ENCODE measurements around the gene SESN2.

The SESN2 gene

GRCh38 chr1:28278763-28279162 lies 19.4 kb downstream of the SESN2 start:
- Histone ChIP-seq H4K20me1 (ENCODE audit: insufficient read depth, low read length) (no peaks in the 10 kb centered on the region), H2AFZ (ENCODE audit: low read depth, low read length) (no peak overlapping the region), H3K79me2 (ENCODE audit: low read length) (no peaks in the 10 kb centered on the region), H3K9ac (ENCODE audit: low read length) (no peak overlapping the region), H3K27me3 (ENCODE audit: low read depth, low read length) (no peaks in the 10 kb centered on the region), H3K4me1 (ENCODE audit: low read length) (peaks cover 7% of the 10 kb centered on the region; the same call in 1 of the 2 replicates), H3K27ac (ENCODE audit: low read length) (no peak overlapping the region), H3K4me3 (ENCODE audit: low read length) (no peak overlapping the region), H3K4me2 (ENCODE audit: low read length) (no peak overlapping the region), H3K9me3 (ENCODE audit: insufficient read depth, low read length) (no peaks in the 10 kb centered on the region), H3K36me3 (replicated peaks; ENCODE audit: low read depth, low read length) (no peaks in the 10 kb centered on the region)
- no peak for TF ChIP-seq EZH2phosphoT487 (IDR thresholded peaks at IDR 0.05; ENCODE audit: low read depth)
- no peak for TF ChIP-seq CTCF (IDR thresholded peaks at IDR 0.05; ENCODE audit: low read depth, low read length)

GRCh38 chr1:28279721-28280120 lies 20.4 kb downstream of the SESN2 start:
- H3K79me2 ChIP-seq (ENCODE audit: low read length) = no peaks in the 10 kb centered on the region
- H4K20me1 ChIP-seq (ENCODE audit: insufficient read depth, low read length) = no peaks in the 10 kb centered on the region

GRCh38 chr1:28280501-28280900 lies 21.2 kb downstream of the SESN2 start:
- Histone ChIP-seq H3K4me1 (ENCODE audit: low read length) (peaks cover 7% of the 10 kb centered on the region; the same call in 1 of the 2 replicates), H3K4me3 (ENCODE audit: low read length) (no peak overlapping the region), H4K20me1 (ENCODE audit: insufficient read depth, low read length) (no peaks in the 10 kb centered on the region), H3K27ac (ENCODE audit: low read length) (no peak overlapping the region), H3K4me2 (ENCODE audit: low read length) (no peak overlapping the region), H2AFZ (ENCODE audit: low read depth, low read length) (no peak overlapping the region), H3K9ac (ENCODE audit: low read length) (no peak overlapping the region), H3K9me3 (ENCODE audit: insufficient read depth, low read length) (no peaks in the 10 kb centered on the region), H3K36me3 (replicated peaks; ENCODE audit: low read depth, low read length) (no peaks in the 10 kb centered on the region), H3K79me2 (ENCODE audit: low read length) (no peaks in the 10 kb centered on the region), H3K27me3 (ENCODE audit: low read depth, low read length) (no peaks in the 10 kb centered on the region)
- TF ChIP-seq CTCF (IDR thresholded peaks at IDR 0.05; ENCODE audit: low read depth, low read length) (no peak), EZH2phosphoT487 (IDR thresholded peaks at IDR 0.05; ENCODE audit: low read depth) (no peak)

More at GRCh38 chr1:28279721-28280120, 20.4 kb downstream of the SESN2 start:
- Histone ChIP-seq H2AFZ (ENCODE audit: low read depth, low read length) (no peak overlapping the region), H3K27me3 (ENCODE audit: low read depth, low read length) (no peaks in the 10 kb centered on the region), H3K4me3 (ENCODE audit: low read length) (no peak overlapping the region), H3K4me1 (ENCODE audit: low read length) (peaks cover 7% of the 10 kb centered on the region; the same call in 1 of the 2 replicates), H3K4me2 (ENCODE audit: low read length) (no peak overlapping the region), H3K27ac (ENCODE audit: low read length) (no peak overlapping the region), H3K9me3 (ENCODE audit: insufficient read depth, low read length) (no peaks in the 10 kb centered on the region), H3K9ac (ENCODE audit: low read length) (no peak overlapping the region), H3K36me3 (replicated peaks; ENCODE audit: low read depth, low read length) (no peaks in the 10 kb centered on the region)
- TF ChIP-seq EZH2phosphoT487 (IDR thresholded peaks at IDR 0.05; ENCODE audit: low read depth) (no peak), CTCF (IDR thresholded peaks at IDR 0.05; ENCODE audit: low read depth, low read length) (no peak)

- TF ChIP-seq CTCF (IDR thresholded peaks at IDR 0.05; ENCODE audit: low read depth, low read length) (no peak), EZH2phosphoT487 (IDR thresholded peaks at IDR 0.05; ENCODE audit: low read depth) (no peak)
- Histone ChIP-seq H3K4me2 (ENCODE audit: low read length) (no peak overlapping the region), H3K9ac (ENCODE audit: low read length) (no peak overlapping the region), H3K36me3 (replicated peaks; ENCODE audit: low read depth, low read length) (no peaks in the 10 kb centered on the region), H3K4me3 (ENCODE audit: low read length) (no peak overlapping the region), H3K4me1 (ENCODE audit: low read length) (peaks cover 7% of the 10 kb centered on the region; the same call in 1 of the 2 replicates), H3K27ac (ENCODE audit: low read length) (no peak overlapping the region), H4K20me1 (ENCODE audit: insufficient read depth, low read length) (no peaks in the 10 kb centered on the region), H3K79me2 (ENCODE audit: low read length) (no peaks in the 10 kb centered on the region), H2AFZ (ENCODE audit: low read depth, low read length) (no peak overlapping the region), H3K9me3 (ENCODE audit: insufficient read depth, low read length) (no peaks in the 10 kb centered on the region), H3K27me3 (ENCODE audit: low read depth, low read length) (no peaks in the 10 kb centered on the region)
Observed at GRCh38 chr1:28280977-28281381, 21.7 kb downstream of the SESN2 start.
